DOHH2 (cell line): ENCODE measurements around the gene NFYC.

ENCODE experiments used
- H3F3A ChIP-seq: fragments of 200-600 bp; sonication (generic), shearing (Covaris generic); 2 replicates; pipeline ENCODE4 v1.6.0; 2016; ENCODE audit warnings: antibody characterized with exemption, mild to moderate bottlenecking; ENCODE audit not compliant: control insufficient read depth, insufficient read depth
- H3K27ac ChIP-seq: fragments of 200-600 bp; sonication (generic); 2 replicates; pipeline ENCODE4 v1.5.1; 2014; ENCODE audit warnings: low read depth, mild to moderate bottlenecking, low read length, moderate library complexity
- H3K27me3 ChIP-seq: fragments of 200-600 bp; sonication (generic); 2 replicates; pipeline ENCODE4 v1.6.1; 2014; ENCODE audit warnings: mild to moderate bottlenecking, low read length, mixed read lengths; ENCODE audit not compliant: control insufficient read depth
- H3K36me3 ChIP-seq: fragments of 200-600 bp; sonication (generic); 2 replicates; pipeline ENCODE4 v1.6.1; 2014; ENCODE audit warnings: mild to moderate bottlenecking, low read length, moderate library complexity, mixed read lengths; ENCODE audit not compliant: control insufficient read depth
- H3K4me1 ChIP-seq: fragments of 200-600 bp; sonication (generic); 2 replicates; pipeline ENCODE4 v1.6.1; 2014; ENCODE audit warnings: mild to moderate bottlenecking, low read length, mixed read lengths; ENCODE audit not compliant: control insufficient read depth
- H3K4me2 ChIP-seq: fragments of 200-600 bp; sonication (generic); 2 replicates; pipeline ENCODE4 v1.6.0; 2014; ENCODE audit warnings: mild to moderate bottlenecking, low read length, moderate library complexity
- H3K4me3 ChIP-seq: fragments of 200-600 bp; sonication (generic); 2 replicates; pipeline ENCODE4 v1.5.1; 2014; ENCODE audit warnings: mild to moderate bottlenecking, low read length, mixed read lengths
- H3K79me2 ChIP-seq: fragments of 200-600 bp; sonication (generic); 2 replicates; pipeline ENCODE4 v1.6.1; 2014; ENCODE audit warnings: mild to moderate bottlenecking, low read length, mixed read lengths; ENCODE audit not compliant: control insufficient read depth
- H3K9me2 ChIP-seq: fragments of 200-600 bp; sonication (generic); replicated peaks from 2 replicates; pipeline ENCODE4 v1.6.1; 2014; ENCODE audit warnings: mild to moderate bottlenecking, low read length, mixed read lengths; ENCODE audit not compliant: control insufficient read depth
- H3K9me3 ChIP-seq: fragments of 200-600 bp; sonication (generic); 2 replicates; pipeline ENCODE4 v1.6.1; 2014; ENCODE audit warnings: antibody characterized with exemption, low read length, mixed read lengths; ENCODE audit not compliant: control insufficient read depth, insufficient read depth
- H4K20me1 ChIP-seq: fragments of 200-600 bp; sonication (generic); 2 replicates; pipeline ENCODE4 v1.6.0; 2014; ENCODE audit warnings: low read depth, mild to moderate bottlenecking, antibody characterized with exemption, low read length, moderate library complexity; ENCODE audit not compliant: control insufficient read depth, insufficient read depth
- EZH2phosphoT487 ChIP-seq: fragments of 200-600 bp; sonication (generic); IDR thresholded peaks from 2 replicates; pipeline ENCODE4 v1.6.1; 2017; ENCODE audit warnings: borderline replicate concordance, mild to moderate bottlenecking, antibody characterized with exemption, low read length, moderate library complexity, mixed read lengths
- TF ChIP-seq, protein P1 (sequence below): fragments of 200-600 bp; sonication (generic); IDR thresholded peaks from one replicate; pipeline ENCODE4 v1.5.1; 2014; ENCODE audit warnings: antibody characterized with exemption, mild to moderate bottlenecking, low read depth, low read length; ENCODE audit not compliant: poor library complexity, severe bottlenecking

NFYC gene

DNA sequence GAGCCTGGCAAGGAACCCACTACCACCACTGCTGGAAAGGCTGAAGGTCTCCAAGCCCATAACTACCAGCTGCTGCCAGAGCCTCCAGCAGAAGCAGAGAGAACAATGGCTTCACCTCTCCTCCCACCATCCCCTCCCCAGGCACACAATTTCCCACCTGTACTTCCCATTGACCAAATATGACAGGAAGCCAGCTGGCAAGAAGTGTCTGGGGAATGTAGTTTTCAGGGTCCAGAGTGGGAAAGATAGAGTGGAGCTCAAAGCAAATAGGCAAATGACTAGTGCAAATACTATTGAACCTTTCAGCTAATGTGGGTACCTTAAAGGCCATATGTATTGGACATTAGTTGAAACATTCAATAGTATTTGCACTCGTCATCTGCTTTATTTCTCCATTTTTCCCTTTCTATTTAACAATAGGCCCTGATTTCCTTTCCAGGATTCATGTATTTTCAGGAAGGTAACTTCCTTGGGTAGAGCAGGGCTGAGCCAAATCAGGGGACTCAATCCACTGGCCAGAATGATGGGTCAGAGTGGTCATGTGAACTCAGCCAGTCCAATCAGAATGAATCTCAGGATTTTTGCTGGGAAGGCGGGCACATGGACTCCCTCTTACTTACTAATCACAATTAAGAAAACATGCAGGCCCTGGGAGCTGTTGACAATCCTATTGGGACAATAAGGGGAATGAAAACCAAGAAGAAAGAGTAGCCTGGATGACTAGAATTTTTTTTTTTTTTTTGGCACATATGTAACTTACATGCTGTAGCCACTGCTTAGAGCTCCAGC is 12.1 kb upstream of the NFYC start:
- no peaks in the 10 kb centered on the region for H3K9me3 ChIP-seq
- H3K9me2 ChIP-seq = no peaks in the 10 kb centered on the region
- H3F3A ChIP-seq = peaks cover 3% of the 10 kb centered on the region; the same call in 1 of the 2 replicates
- no peak for TF ChIP-seq EZH2phosphoT487
- TF ChIP-seq, protein P1, sequence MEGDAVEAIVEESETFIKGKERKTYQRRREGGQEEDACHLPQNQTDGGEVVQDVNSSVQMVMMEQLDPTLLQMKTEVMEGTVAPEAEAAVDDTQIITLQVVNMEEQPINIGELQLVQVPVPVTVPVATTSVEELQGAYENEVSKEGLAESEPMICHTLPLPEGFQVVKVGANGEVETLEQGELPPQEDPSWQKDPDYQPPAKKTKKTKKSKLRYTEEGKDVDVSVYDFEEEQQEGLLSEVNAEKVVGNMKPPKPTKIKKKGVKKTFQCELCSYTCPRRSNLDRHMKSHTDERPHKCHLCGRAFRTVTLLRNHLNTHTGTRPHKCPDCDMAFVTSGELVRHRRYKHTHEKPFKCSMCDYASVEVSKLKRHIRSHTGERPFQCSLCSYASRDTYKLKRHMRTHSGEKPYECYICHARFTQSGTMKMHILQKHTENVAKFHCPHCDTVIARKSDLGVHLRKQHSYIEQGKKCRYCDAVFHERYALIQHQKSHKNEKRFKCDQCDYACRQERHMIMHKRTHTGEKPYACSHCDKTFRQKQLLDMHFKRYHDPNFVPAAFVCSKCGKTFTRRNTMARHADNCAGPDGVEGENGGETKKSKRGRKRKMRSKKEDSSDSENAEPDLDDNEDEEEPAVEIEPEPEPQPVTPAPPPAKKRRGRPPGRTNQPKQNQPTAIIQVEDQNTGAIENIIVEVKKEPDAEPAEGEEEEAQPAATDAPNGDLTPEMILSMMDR = no peak
- peaks cover under 1% of the 10 kb centered on the region for H3K27me3 ChIP-seq
- no peaks in the 10 kb centered on the region for H3K79me2 ChIP-seq
- H3K4me2 ChIP-seq = no peak overlapping the region
- no peak overlapping the region for H3K27ac ChIP-seq
- no peaks in the 10 kb centered on the region for H3K4me1 ChIP-seq
- no peaks in the 10 kb centered on the region for H3K36me3 ChIP-seq
- no peak overlapping the region for H3K4me3 ChIP-seq
- H4K20me1 ChIP-seq = no peaks in the 10 kb centered on the region

DNA sequence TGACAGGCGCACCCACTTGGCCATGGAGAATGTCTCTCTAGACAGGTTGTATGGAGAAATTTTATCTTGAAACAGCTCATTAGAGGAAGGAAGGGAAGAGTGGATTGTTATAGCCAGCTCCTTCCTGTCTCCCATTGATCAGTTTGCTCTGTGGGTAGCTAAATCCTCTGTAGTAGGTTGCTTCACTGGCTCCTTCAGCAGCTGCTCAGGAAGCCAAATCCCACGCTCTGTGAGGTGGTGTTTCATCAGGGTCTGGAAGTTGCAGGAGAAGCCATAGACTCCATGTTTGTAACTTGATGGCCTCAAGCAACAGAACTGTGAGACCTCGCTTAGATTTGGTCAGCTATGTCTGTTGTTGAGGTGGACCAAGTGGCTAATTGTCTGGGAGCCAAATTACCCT is 6.8 kb upstream of the NFYC start:
- Histone ChIP-seq H3K4me2 (no peak overlapping the region), H3F3A (peaks cover 8% of the 10 kb centered on the region), H4K20me1 (0 out of 2 replicates have a peak, but pooled peaks cover 7% of the 10 kb centered on the region), H3K79me2 (peaks cover 16% of the 10 kb centered on the region), H3K4me1 (no peaks in the 10 kb centered on the region), H3K27me3 (no peaks in the 10 kb centered on the region), H3K27ac (no peak overlapping the region), H3K9me3 (no peaks in the 10 kb centered on the region), H3K36me3 (peaks cover 18% of the 10 kb centered on the region), H3K9me2 (no peaks in the 10 kb centered on the region), H3K4me3 (no peak overlapping the region)
- TF ChIP-seq, protein P1 = no peak
- no peak for TF ChIP-seq EZH2phosphoT487

DNA sequence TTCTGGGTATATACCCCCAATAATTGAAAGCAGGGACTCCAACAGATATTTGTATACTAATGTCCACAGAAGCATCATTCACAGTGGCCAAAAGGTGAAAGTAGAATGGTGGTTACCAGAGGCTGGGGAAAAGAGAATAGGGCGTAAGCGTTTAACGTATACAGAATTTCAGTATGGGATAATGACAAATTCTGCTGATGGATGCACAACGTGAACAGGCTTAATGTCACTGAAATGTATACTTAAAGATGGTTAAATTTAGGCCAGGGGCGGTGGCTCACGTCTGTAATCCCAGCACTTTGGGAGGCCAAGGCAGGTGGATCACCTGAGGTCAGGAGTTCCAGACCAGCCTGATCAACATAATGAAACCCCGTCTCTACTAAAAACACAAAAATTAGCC is 4.4 kb upstream of the NFYC start:
- TF ChIP-seq EZH2phosphoT487 = no peak
- TF ChIP-seq, protein P1 = no peak

More for the DNA sequence above, 4.4 kb upstream of the NFYC start:
- H3K4me3 ChIP-seq = no peak overlapping the region
- peaks cover 12% of the 10 kb centered on the region for H3K4me1 ChIP-seq
- H4K20me1 ChIP-seq = peaks cover 20% of the 10 kb centered on the region
- no peaks in the 10 kb centered on the region for H3K9me2 ChIP-seq
- H3K27me3 ChIP-seq = no peaks in the 10 kb centered on the region
- H3F3A ChIP-seq = peaks cover 8% of the 10 kb centered on the region
- no peak overlapping the region for H3K27ac ChIP-seq
- peaks cover 37% of the 10 kb centered on the region for H3K79me2 ChIP-seq
- H3K4me2 ChIP-seq = no peak overlapping the region
- H3K36me3 ChIP-seq = peaks cover 37% of the 10 kb centered on the region
- H3K9me3 ChIP-seq = no peaks in the 10 kb centered on the region
